H1 (cell line): ENCODE measurements around the gene GALP. TPM values are rescaled to one million over a fixed set of nuclear protein-coding genes. Genes with fewer than 3 reads are reported as not detected.

Experiments used
- CTCF ChIA-PET: fragments of 300-600 bp; sonication (Branson Sonifier 250); formaldehyde crosslinking; loops from one replicate; lab custom pipeline; 2021; ENCODE audit not compliant: partially characterized antibody; lab: Charles Lee
- POLR2A ChIA-PET: fragments of 300-600 bp; sonication (Branson Sonifier 250); formaldehyde crosslinking; loops from one replicate; lab custom pipeline; 2021; ENCODE audit warnings: inconsistent platforms; ENCODE audit not compliant: partially characterized antibody; lab: Charles Lee
- DNase-seq, 2 experiments: peaks; one replicate each; pipeline versions ENCODE4 v3.0.0 to v3.0.0-alpha.2; 2010 to 2022; ENCODE audit warnings: low spot score in 2 of 2, low read depth in 1 of 2, mixed read lengths in 1 of 2
- FAIRE-seq: peaks from 2 replicates; lab custom pipeline; 2011; peaks lifted over from hg19 to GRCh38; lab: Jason Lieb, UNC
- H2AFZ ChIP-seq: 2 replicates; pipeline ENCODE4 v1.8.1; 2012; ENCODE audit warnings: low read length, inconsistent platforms
- H2AK5ac ChIP-seq: 2 replicates; pipeline ENCODE4 v1.6.1; 2013; ENCODE audit warnings: low read depth, low read length
- H2BK120ac ChIP-seq: replicated peaks from 2 replicates; pipeline ENCODE3; 2013; ENCODE audit warnings: low read depth, low read length, inconsistent platforms
- H2BK12ac ChIP-seq: 2 replicates; pipeline ENCODE4 v1.6.1; 2013; ENCODE audit warnings: low read depth, low read length
- H2BK15ac ChIP-seq: 2 replicates; pipeline ENCODE4 v1.6.1; 2013; ENCODE audit warnings: low read length
- H2BK20ac ChIP-seq: 2 replicates; pipeline ENCODE4 v1.6.1; 2013; ENCODE audit warnings: low read length
- H2BK5ac ChIP-seq: 2 replicates; pipeline ENCODE4 v1.6.1; 2013; ENCODE audit warnings: low read depth, low read length
- H3K14ac ChIP-seq: 2 replicates; pipeline ENCODE4 v1.6.1; 2013; ENCODE audit warnings: inconsistent platforms; ENCODE audit not compliant: insufficient read length
- H3K18ac ChIP-seq: 2 replicates; pipeline ENCODE4 v1.6.1; 2013; ENCODE audit warnings: low read length; ENCODE audit errors: extremely low read depth
- H3K23ac ChIP-seq: 2 replicates; pipeline ENCODE4 v1.6.1; 2013; ENCODE audit warnings: inconsistent platforms; ENCODE audit not compliant: insufficient read length
- H3K23me2 ChIP-seq: 2 replicates; pipeline ENCODE4 v1.6.1; 2013; ENCODE audit warnings: low read depth, low read length
- H3K27ac ChIP-seq: 2 replicates; pipeline ENCODE4 v1.6.1; 2011; ENCODE audit warnings: low read depth, low read length, inconsistent platforms
- H3K27me3 ChIP-seq, 4 experiments: replicated peaks in 1 of 4; 1 replicate in 1 of 4; 2 replicates in 3 of 4; pipeline versions ENCODE4 v1.6.1 to v1.8.1; 2011 to 2013; ENCODE audit warnings: low read length in 3 of 4, mild to moderate bottlenecking in 3 of 4, inconsistent platforms in 2 of 4, mixed read lengths in 2 of 4, moderate library complexity in 1 of 4; ENCODE audit not compliant: control insufficient read depth in 3 of 4, insufficient read depth in 3 of 4; ENCODE audit errors: extremely low read depth in 1 of 4
- H3K36me3 ChIP-seq, 4 experiments: 2 replicates each; pipeline versions ENCODE4 v1.6.1 to v1.8.1; 2011 to 2013; ENCODE audit warnings: mild to moderate bottlenecking in 4 of 4, low read length in 3 of 4, moderate library complexity in 2 of 4, control low read depth in 1 of 4, inconsistent platforms in 1 of 4; ENCODE audit not compliant: insufficient read depth in 4 of 4, control insufficient read depth in 2 of 4
- H3K4ac ChIP-seq: replicated peaks from 2 replicates; pipeline ENCODE3; 2013; ENCODE audit warnings: low read length, low read depth, mixed read lengths, inconsistent platforms; ENCODE audit not compliant: insufficient read length
- H3K4me1 ChIP-seq, 4 experiments: replicated peaks in 1 of 4; 1 replicate in 1 of 4; 2 replicates in 3 of 4; pipeline versions ENCODE4 v1.6.1 to v1.8.1; 2011 to 2013; ENCODE audit warnings: low read length in 3 of 4, inconsistent platforms in 2 of 4, mixed read lengths in 1 of 4; ENCODE audit not compliant: insufficient read depth in 4 of 4, control insufficient read depth in 3 of 4
- H3K4me2 ChIP-seq, 2 experiments: 2 replicates each; pipeline versions ENCODE4 v1.6.1 to v1.8.1; 2011 to 2013; ENCODE audit warnings: low read depth in 2 of 2, low read length in 2 of 2, control low read depth in 1 of 2, inconsistent platforms in 1 of 2, mild to moderate bottlenecking in 1 of 2; ENCODE audit not compliant: insufficient read depth in 1 of 2
- H3K4me3 ChIP-seq, 4 experiments: fragments of 200-600, 300-600 bp in 1 of 4; sonication (generic), shearing (Covaris generic), sonication (Bioruptor Twin) in 1 of 4; 2 replicates each; pipeline versions ENCODE4 v1.5.1 to v1.8.1; 2011 to 2016; ENCODE audit warnings: low read length in 4 of 4, low read depth in 3 of 4, control low read depth in 2 of 4, inconsistent platforms in 2 of 4, mild to moderate bottlenecking in 2 of 4, mixed read lengths in 1 of 4, moderate library complexity in 1 of 4; ENCODE audit not compliant: insufficient read depth in 2 of 4; ENCODE audit errors: extremely low read depth in 1 of 4
- H3K56ac ChIP-seq: replicated peaks from 2 replicates; pipeline ENCODE3; 2013; ENCODE audit warnings: low read depth, mild to moderate bottlenecking, mixed read lengths, low read length, inconsistent platforms; ENCODE audit not compliant: insufficient read length
- H3K79me1 ChIP-seq: 2 replicates; pipeline ENCODE4 v1.6.1; 2013; ENCODE audit warnings: low read depth, low read length, control low read depth
- H3K79me2 ChIP-seq, 2 experiments: 2 replicates each; pipeline versions ENCODE4 v1.6.1 to v1.8.1; 2012 to 2013; ENCODE audit warnings: low read length in 2 of 2, mild to moderate bottlenecking in 2 of 2, inconsistent platforms in 1 of 2; ENCODE audit not compliant: insufficient read depth in 2 of 2, control insufficient read depth in 1 of 2
- H3K9ac ChIP-seq, 4 experiments: replicated peaks in 1 of 4; 1 replicate in 1 of 4; 2 replicates in 3 of 4; pipeline versions ENCODE4 v1.6.1 to v1.8.1; 2011 to 2013; ENCODE audit warnings: low read depth in 3 of 4, low read length in 3 of 4, control low read depth in 2 of 4, mild to moderate bottlenecking in 2 of 4, moderate library complexity in 2 of 4, inconsistent platforms in 1 of 4; ENCODE audit errors: extremely low read depth in 1 of 4
- H3K9me3 ChIP-seq, 2 experiments: 2 replicates each; pipeline versions ENCODE4 v1.6.1 to v1.8.1; 2012 to 2013; ENCODE audit warnings: mild to moderate bottlenecking in 2 of 2, moderate library complexity in 2 of 2, control low read depth in 1 of 2, inconsistent platforms in 1 of 2, low read depth in 1 of 2, low read length in 1 of 2, mixed read lengths in 1 of 2; ENCODE audit not compliant: insufficient read depth in 2 of 2
- H4K20me1 ChIP-seq, 2 experiments: replicated peaks in 1 of 2; 2 replicates each; pipeline versions ENCODE3 to v1.8.1; 2011 to 2013; ENCODE audit warnings: inconsistent platforms in 2 of 2, low read length in 2 of 2, mild to moderate bottlenecking in 1 of 2; ENCODE audit not compliant: insufficient read depth in 2 of 2, control insufficient read depth in 1 of 2
- H4K5ac ChIP-seq: 2 replicates; pipeline ENCODE4 v1.6.1; 2013; ENCODE audit warnings: low read length, low read depth, mixed read lengths, inconsistent platforms; ENCODE audit not compliant: insufficient read length
- H4K8ac ChIP-seq: 2 replicates; pipeline ENCODE4 v1.8.0; 2013; ENCODE audit warnings: mild to moderate bottlenecking, moderate library complexity, low read length, inconsistent platforms; ENCODE audit not compliant: insufficient read depth; ENCODE audit errors: extremely low read depth
- H4K91ac ChIP-seq: replicated peaks from 2 replicates; pipeline ENCODE3; 2013; ENCODE audit warnings: low read length, mixed read lengths, inconsistent platforms; ENCODE audit not compliant: insufficient read length
- BACH1 ChIP-seq: IDR thresholded peaks from 2 replicates; pipeline ENCODE4 v1.6.1; 2012; ENCODE audit warnings: low read length, improper control_type of control experiment
- CREB1 ChIP-seq: IDR thresholded peaks from 2 replicates; pipeline ENCODE4 v1.6.1; 2012; ENCODE audit warnings: inconsistent platforms
- EP300 ChIP-seq, 2 experiments: IDR thresholded peaks; 1 replicate in 1 of 2; 2 replicates in 1 of 2; pipeline ENCODE4 v1.6.1; 2011 to 2012; ENCODE audit warnings: low read depth in 2 of 2, low read length in 2 of 2, mild to moderate bottlenecking in 2 of 2, borderline replicate concordance in 1 of 2, inconsistent platforms in 1 of 2, moderate library complexity in 1 of 2
- EZH2 ChIP-seq: fragments of 200-600 bp; sonication (generic); IDR thresholded peaks from 2 replicates; pipeline ENCODE4 v1.7.1; 2012; ENCODE audit warnings: low read depth, mild to moderate bottlenecking, moderate library complexity, low read length, inconsistent platforms; ENCODE audit not compliant: severe bottlenecking
- KDM1A ChIP-seq: fragments of 200-600, 300-600 bp; sonication (generic); IDR thresholded peaks from 2 replicates; pipeline ENCODE4 v1.7.1; 2016; ENCODE audit warnings: mild to moderate bottlenecking, low read length, borderline replicate concordance
- RNF2 ChIP-seq: fragments of 200-900, 300-1000 bp; sonication (generic); IDR thresholded peaks from 2 replicates; pipeline ENCODE4 v1.7.1; 2016; ENCODE audit warnings: borderline replicate concordance, low read depth, mild to moderate bottlenecking, antibody characterized with exemption, low read length; ENCODE audit not compliant: poor library complexity, severe bottlenecking; ENCODE audit errors: missing control alignments
- TAF7 ChIP-seq: optimal IDR thresholded peaks from 2 replicates; pipeline ENCODE3; 2011; ENCODE audit warnings: low read depth, mild to moderate bottlenecking, inconsistent platforms, low read length, moderate library complexity, borderline replicate concordance
- WGBS, 2 experiments: shearing (Covaris generic) in 1 of 2; methylation state at CpG; one replicate each; pipeline versions ENCODE4 v1.1.6 to v1.1.7; 2013 to 2015; ENCODE audit warnings: low lambda C conversion rate in 2 of 2, mixed read lengths in 2 of 2, inconsistent platforms in 1 of 2, low coverage in 1 of 2, missing lambda C conversion rate in 1 of 2; ENCODE audit not compliant: insufficient replicate concordance in 2 of 2, insufficient coverage in 1 of 2, insufficient read length in 1 of 2; ENCODE audit errors: extremely low coverage in 1 of 2, missing lambda C conversion rate in 1 of 2; 5-methylcytosine and 5-hydroxymethylcytosine counted together
- polyA plus RNA-seq, 7 experiments: library from polyadenylated mRNA; depleted of rRNA in 3 of 7; stranded (reverse) in 5 of 7; unstranded in 2 of 7; fragments of >200 nt in 5 of 7; fragments of 200-250 nt in 2 of 7; gene quantifications; 1 replicate in 5 of 7; 2 replicates in 1 of 7; 4 replicates in 1 of 7; pipeline versions ENCODE4 v1.2.1 to v1.2.3, GENCODE V29; 2011 to 2013; ENCODE audit warnings: missing spikeins in 2 of 7, mixed read lengths in 2 of 7
- total RNA-seq: library from RNA; stranded (reverse); fragmentation: NEBNext Ultra II Directional; extraction: Animal tissue kit (Norgen Biotek cat#: 25700); gene quantifications from 2 replicates; pipeline ENCODE4 v1.2.1, GENCODE V29; 2021

GALP gene
- total and polyA plus RNA-seq, 2 of the 8 experiments (the other 6 are each of a cell fraction or from before 2014, with no cell fraction given), result 0.14 TPM; not detected in 1

DNA sequence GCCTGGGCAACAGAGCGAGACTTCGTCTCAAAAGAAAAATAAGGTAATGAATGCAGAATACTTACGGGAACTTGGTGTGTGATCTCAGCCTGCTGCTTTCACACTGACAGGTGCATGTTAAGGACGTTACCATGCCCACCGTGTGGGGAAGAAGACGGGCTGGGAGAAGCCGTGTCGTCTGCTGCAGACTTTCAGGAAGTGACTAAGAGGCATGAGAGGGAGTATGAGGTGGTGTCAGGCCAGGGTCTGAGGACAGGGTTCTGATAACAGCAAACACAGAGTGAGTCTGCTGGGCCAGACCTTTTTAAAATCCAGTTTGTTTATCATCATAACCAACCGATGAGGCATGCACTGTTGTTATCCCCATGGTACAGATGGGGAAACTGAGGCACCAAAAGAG lies 13.6 kb upstream of the GALP start:
- no peak overlapping the region for H2BK12ac ChIP-seq
- no peaks in the 10 kb centered on the region for H3K79me2 ChIP-seq
- H3K18ac ChIP-seq, result no peak overlapping the region
- no peak overlapping the region for H3K27ac ChIP-seq
- no peak overlapping the region for H2AK5ac ChIP-seq
- no peak overlapping the region for H4K8ac ChIP-seq
- no peak overlapping the region for H3K4me2 ChIP-seq
- H3K56ac ChIP-seq, result no peak overlapping the region
- H2BK5ac ChIP-seq, result no peak overlapping the region
- no peak overlapping the region for H4K91ac ChIP-seq
- H3K4me3 ChIP-seq, result no peak overlapping the region
- POLR2A ChIA-PET, result interaction anchor here (1.0 to 1.2 kb wide), 2 partner anchors 51 to 77 kb away, joined by 3 read pairs; no protein-coding TSS in a partner anchor
- no peak overlapping the region for H2BK20ac ChIP-seq
- H3K79me1 ChIP-seq, result no peaks in the 10 kb centered on the region
- no peaks in the 10 kb centered on the region for H3K27me3 ChIP-seq
- H3K23me2 ChIP-seq, result peaks cover 7% of the 10 kb centered on the region; the same call in 1 of the 2 replicates
- TF ChIP-seq EP300 (IDR thresholded peaks at IDR 0.05; ENCODE audit: borderline replicate concordance in 1 of 2, low read depth in 2 of 2, low read length in 2 of 2), result no peak
- TF ChIP-seq CREB1, result no peak
- no peak for TF ChIP-seq BACH1
- TF ChIP-seq TAF7, result no peak
- TF ChIP-seq RNF2, result no peak
- TF ChIP-seq EZH2, result no peak
- no peak for TF ChIP-seq KDM1A
- FAIRE-seq (no peak), DNase-seq (no peak)
- H3K9ac ChIP-seq, result no peak overlapping the region
- no peak overlapping the region for H2BK120ac ChIP-seq
- no peaks in the 10 kb centered on the region for H3K4me1 ChIP-seq
- no peak overlapping the region for H3K14ac ChIP-seq
- peaks cover 0 to 9% of the 10 kb centered on the region in 2 experiments for H4K20me1 ChIP-seq
- H3K9me3 ChIP-seq, result no peaks in the 10 kb centered on the region
- H2AFZ ChIP-seq, result no peak overlapping the region
- H2BK15ac ChIP-seq, result no peak overlapping the region
- no peak overlapping the region for H3K4ac ChIP-seq
- CTCF ChIA-PET, result interaction anchor here (0.8 to 2.0 kb wide), 5 partner anchors 9 to 148 kb away, joined by 3 to 8 read pairs (median 5); no protein-coding TSS in a partner anchor
- WGBS, 2 experiments, result 86% methylated on average over 9 of the region's 9 CpGs; no CpG with 5 or more reads in 1 of the 2 experiments
- no peak overlapping the region for H4K5ac ChIP-seq
- peaks cover 0 to 19% (median 4%) of the 10 kb centered on the region in 4 experiments; a peak in 3 of 8 replicates for H3K36me3 ChIP-seq
- no peak overlapping the region for H3K23ac ChIP-seq
